Activated CD8-positive, alpha-beta memory T cell treated with anti-CD3 and anti-CD28 coated beads, Interleukin-2, amount 50 U/mL, for 4 hours (primary cell): Measurements from ENCODE around the gene KCNG4.

Source experiments
- DNase-seq: peaks from one replicate; pipeline ENCODE4 v3.0.0-alpha.2; 2020

KCNG4 gene, protein sequence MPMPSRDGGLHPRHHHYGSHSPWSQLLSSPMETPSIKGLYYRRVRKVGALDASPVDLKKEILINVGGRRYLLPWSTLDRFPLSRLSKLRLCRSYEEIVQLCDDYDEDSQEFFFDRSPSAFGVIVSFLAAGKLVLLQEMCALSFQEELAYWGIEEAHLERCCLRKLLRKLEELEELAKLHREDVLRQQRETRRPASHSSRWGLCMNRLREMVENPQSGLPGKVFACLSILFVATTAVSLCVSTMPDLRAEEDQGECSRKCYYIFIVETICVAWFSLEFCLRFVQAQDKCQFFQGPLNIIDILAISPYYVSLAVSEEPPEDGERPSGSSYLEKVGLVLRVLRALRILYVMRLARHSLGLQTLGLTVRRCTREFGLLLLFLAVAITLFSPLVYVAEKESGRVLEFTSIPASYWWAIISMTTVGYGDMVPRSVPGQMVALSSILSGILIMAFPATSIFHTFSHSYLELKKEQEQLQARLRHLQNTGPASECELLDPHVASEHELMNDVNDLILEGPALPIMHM

DNA sequence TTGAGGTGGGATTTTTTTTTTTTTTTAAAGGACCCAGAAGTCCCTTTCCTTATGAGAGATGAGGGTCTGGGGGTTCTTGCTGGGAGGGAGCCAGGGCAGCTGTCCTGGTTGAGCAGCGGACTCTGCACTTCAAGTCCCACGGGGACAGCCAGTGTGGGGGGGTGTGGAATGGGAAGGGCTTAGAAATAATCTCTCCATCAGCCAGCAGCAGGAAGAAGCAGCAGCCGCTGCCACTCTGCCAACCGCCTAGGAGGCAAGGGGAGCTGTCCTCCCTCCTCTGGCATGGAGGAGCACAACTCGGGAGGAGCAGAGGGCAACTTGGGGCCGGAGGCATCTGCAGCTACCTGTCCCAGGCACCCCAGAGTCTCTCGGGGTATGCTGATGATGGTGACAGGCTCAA lies at the start of gene KCNG4:
Gene KCNG4, minus strand, starts transcription at position 104 of the 400 bp plus-strand sequence. CDS start 2,527 bp downstream, outside the sequence.
- DNase-seq = no peak

DNA sequence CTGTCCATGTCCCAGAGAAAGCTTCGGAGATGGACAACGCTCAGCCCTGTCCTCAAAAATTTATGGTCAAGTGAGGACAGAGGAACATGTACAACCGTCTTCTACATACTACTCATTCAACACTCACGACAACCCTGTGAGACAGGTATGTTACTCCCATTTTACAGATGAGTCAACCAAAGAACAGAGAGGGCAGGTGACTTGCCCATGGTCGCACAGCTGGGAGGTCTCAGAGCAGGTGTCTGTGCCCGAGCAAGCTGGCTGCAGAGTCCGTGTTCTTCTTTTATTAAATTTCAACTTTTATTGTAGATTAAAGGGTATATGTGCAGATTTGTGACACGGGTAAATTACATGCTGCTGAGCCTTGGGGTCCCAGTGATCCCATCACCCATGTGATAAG lies 49.1 kb upstream of the KCNG4 start:
- no peak for DNase-seq

DNA sequence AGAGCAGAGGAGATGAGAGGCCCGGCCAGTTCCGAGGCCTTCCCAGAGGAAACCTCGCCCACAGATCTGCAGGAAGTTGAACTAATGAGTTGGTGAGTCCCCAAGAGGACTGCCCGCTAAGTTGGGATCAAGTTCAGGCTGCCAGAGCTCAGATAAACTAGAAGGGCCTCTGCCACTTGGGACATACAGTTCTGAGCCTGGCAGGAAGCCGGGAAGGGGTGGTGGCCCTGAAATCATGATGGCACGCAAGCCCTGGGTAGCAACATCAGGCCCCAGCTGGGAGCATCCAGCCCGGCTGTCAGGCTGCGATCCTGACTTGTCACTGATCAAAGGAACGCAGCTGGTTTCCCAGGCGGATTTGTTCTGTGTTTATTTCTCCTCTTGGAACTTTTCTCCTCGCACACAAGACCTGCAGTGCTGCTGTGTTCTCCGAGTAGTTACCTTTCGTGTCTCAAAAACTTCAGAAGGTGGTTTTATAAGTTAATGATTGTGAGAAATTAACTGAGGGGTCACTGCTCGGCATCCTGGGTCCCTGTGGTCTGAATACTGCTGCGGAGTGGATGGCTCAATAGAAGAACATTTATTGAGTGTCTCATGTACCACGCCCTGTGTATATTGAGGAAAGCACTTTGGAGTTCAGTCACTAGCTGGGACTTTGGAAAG lies 46.9 kb upstream of the KCNG4 start:
- no peak for DNase-seq

DNA sequence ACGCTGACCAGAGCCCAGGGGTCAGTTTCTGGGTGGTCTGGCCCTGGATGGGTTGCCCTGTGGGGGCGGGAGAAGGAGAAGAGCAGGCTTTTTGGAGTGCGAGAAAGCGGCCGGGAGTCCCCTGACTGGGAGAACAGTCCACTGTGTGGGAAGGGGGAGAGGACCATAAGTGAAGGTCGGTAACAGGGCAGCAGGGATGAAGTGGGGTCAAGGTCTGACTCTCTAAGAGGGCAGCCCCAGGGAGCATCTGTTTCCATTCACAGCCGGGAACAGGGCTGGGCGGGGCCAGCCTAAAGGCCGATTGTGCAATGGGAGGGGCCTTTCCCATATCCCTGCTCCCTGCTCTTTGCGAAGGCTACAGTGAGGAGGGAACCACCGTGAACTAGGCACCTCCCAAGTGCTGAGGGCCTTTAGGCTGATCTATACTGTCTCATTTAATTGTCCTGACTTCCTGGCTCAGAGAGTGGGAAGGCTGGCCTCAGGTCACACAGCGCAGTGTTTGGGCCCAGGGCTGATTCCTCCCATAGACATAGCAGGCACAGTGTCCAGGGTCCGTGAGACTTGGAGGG lies 44.4 kb upstream of the KCNG4 start:
- DNase-seq = no peak

DNA sequence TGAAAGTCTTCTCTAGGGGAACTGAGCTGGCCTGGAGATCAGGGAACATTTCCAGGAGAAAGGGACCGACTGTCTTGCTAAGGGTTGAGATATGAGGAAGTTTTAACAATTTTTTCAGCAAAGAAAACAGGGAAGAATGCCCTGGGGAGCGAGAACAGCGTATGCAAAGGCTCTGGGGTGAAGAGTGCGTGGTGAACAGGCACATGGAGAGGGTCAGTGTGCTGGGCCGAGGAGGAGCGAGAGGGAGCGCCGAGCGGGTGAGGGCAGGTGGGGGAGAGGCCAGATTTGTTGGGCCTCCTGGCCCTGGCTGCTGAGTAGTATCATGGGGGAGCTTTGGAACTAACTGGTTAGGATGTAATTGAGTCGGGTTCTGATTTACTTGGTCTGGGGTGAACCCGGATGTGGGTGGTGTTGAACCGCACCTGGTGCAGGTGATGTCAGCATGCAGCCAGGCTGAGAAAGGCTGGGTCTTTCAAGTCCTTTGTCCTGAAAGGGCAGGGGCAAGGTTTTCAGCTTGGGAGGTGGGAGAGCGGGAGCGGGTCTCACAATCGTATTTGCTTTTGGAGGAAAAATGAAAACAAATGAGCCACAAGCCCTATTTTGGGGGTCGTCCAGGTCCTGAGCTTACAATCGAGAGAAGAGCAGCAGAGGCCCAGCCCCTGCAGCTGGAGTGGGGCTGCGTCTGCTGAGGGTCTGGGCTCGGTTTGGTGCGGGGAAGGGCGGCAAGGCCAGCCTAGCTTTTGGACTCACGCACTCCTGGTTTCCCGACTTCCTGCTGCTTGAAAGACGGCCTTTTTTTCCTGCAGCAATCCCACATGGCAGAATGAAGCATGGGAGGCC lies 43.7 kb upstream of the KCNG4 start:
- DNase-seq = no peak

DNA sequence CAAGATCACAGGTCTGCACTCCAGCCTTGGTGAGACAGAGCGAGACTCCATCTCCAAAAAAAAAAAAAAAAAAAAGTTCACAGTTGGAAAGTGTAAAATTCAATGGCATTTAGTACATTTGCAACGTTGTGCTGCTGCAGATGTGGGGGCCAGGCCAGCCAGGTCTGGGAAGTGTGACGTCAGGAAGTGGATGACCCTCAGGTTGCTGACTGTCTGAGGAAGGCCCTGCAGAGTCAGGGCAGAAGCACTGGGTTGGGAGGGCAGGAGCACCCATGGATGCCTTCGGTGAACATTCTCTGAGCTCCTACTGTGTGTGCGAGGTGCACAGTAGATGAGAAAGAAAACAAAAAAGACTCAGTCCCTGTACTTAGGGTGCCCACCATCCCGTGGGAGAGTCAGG lies 42.7 kb upstream of the KCNG4 start:
- no peak for DNase-seq

DNA sequence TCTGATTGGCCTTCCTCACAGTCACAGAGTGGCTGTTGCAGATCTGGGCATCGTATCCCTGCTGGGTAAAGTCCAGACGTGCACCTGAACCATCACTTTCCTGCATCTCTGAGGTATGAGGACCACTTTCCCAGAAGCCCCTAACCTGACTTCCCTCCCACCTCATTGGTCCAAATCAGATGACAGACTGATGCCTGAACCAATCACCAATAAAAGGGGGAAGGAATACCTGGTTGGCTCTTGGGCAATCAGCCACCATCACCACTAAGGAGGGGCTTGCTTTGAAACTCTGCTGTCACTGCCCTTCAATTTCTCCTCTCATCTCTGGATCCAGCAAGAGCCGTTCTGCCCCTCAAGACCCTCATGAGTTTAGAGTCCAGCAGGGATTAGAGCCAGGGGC lies 41.3 kb upstream of the KCNG4 start:
- no peak for DNase-seq

DNA sequence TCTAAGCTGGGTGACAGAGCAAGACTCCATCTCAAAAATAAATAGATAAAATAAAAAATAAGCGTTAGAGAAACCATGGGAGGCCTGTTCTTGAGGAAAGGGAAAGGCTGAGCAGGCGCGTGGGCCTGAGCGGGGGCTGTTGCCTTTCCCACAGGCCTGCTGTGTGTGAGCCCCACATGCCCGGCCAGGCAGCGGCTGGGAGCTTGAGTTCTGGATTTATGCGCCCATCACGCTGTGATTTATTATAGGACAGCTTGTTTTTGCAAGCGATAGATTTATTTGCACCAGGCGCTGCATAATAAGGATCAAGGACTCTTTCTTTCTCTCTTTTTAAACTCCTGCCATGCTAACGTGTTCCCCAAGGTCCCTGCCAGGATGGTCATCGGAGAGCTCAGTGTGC lies 40.1 kb upstream of the KCNG4 start:
- DNase-seq = no peak

DNA sequence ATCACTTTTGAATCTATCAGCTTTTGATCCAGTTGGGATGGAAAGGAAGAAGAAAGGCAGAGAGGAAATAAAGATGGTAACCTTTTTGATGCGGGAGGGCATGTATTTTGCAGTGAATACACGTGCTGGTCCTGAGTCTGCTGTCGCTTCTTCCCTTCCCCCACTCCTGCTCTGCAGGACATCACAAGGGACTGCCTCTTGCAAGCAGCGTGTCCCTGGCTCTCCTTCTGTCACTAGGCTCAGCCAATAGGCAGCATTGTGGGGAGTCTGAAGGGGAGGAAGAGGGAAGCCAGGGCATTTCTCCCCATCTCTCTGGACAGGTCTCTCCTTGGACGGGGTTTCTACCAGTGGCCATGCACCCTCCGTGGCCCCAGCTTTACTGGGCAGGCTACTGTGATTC lies 39.2 kb upstream of the KCNG4 start:
- DNase-seq = no peak

DNA sequence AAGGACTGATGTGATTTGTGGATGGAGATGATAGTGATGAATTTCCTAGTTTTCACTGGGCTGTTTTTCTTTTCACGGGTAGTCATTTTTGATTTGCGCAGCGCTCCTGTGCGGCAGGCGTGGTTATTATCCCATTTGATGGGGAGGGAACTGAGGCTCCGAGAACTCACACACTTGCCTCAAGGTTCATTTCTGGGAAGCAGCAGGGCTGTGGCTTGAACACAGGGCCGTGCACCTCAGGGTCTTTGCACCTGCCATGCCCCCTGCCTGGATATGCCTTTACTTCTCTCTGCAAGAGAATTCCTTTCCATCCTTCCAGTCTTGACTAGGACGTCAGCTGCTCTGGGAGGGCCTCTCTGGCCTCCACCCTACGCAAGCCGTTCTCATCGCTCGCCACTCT lies 38.5 kb upstream of the KCNG4 start:
- no peak for DNase-seq

DNA sequence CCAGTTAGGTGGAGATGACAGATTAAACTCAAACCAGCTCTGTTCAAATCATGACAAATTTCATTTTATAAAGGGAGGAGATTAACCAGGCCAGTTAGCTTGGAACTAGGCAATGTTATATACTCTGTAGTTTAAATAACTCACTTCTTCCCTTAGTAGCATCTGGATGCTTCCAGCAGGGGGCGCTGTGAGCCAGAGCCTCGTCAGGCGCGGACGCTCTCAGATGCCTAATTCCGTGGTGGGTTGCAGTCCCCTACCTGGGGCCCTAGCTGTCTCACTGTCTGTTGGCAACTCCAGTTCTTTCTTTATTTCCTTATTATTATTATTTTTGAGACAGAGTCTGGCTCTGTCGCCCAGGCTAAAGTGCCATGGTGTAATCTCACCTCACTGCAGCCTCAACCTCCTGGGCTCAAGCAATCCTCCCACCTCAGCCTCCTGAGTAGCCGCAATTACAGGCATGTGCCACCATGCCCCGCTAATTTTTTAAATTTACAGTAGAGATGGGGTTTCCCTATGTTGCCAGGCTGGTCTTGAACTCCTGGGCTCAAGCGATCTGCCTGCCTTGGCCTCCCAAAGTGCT lies 37.5 kb upstream of the KCNG4 start:
- DNase-seq = peak; percentile 70

DNA sequence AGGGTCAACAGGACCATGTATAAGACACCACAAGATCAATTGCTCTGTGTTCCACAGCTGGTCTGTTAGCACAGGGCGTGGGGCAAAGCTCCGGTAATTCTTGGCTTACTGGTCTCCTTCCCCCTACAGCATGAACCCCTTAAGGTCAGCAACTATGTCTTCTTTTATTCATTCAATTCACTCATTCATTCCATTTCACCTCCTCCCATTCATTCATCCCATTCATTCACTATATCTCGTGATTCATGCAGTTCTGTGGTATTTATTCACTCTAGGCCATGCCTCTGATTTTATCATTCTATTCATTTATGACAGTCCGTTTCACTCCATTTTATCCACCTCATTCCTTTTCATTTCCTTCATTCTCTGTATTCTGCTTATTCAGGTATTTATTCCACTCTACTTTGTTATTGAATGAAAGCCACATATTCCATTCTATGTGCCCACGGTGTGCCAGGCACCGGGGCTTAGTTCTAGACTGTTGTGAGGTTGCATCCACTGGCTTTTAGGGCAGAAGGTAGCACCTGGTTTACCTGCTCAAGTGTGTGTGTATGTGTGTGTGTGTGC lies 35.9 kb upstream of the KCNG4 start:
- no peak for DNase-seq

DNA sequence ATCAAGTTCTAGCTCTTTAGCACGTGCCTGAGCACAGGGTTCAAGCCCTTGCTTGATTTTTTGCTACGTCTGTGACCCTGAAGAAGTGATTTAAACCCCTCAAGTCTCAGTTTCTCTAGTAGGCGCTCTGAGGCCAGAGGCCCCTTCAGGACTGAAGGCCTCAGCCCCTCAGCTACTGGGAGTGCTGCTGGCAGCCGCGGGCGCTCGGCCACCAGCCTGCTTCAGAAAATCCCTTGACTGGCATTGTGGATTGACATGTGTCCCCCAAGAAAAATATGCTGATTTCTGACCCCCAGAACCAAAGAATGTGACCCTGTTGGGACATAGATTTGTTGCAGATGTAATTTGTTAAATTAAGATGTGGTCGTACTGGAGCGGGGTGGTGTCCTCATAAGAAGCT lies 34.7 kb upstream of the KCNG4 start:
- DNase-seq = no peak

DNA sequence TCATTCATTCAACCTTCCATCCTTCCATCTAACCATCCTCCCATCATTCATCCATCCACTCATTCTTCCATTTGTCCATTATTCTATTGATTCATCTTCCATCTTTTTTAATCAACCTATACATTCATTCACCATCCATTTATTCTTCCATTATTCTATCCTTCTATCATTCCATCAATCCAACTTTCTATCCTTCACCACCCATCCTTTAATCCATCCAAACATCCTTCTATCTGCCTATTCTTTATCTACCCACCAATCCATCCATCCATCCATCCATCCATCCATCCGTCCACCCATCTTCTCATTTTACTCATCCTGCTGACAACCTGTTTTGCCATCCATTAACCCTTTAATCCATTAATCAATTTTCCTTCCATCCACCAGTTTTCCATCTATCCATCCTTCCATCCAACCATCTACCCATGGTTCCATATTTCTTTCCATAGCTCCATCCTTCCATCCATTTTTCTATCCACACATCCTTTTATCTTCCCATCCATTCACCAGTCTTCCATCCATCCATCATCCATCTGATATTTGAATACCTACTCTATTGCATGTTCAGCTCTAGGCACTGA lies 33.0 kb upstream of the KCNG4 start:
- no peak for DNase-seq

DNA sequence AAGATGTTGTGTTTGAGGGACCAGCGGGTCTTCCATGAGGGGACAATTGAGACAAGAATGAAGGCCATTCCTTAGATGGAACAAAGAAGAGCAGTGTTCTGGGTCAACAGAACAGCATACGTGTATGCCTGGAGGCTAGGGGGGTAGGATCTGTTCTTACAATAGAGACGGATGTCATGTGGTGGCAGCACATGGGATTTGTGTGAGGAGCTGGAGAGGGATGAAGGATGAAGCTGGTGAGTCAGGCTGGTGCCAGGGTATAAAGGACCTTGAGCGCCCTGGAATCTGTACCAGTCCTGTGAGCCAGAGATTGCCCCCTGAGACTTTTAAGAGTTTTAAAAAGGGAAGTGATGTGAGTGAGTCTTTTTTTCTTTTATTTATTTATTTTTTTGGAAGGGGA lies 32.1 kb upstream of the KCNG4 start:
- no peak for DNase-seq

DNA sequence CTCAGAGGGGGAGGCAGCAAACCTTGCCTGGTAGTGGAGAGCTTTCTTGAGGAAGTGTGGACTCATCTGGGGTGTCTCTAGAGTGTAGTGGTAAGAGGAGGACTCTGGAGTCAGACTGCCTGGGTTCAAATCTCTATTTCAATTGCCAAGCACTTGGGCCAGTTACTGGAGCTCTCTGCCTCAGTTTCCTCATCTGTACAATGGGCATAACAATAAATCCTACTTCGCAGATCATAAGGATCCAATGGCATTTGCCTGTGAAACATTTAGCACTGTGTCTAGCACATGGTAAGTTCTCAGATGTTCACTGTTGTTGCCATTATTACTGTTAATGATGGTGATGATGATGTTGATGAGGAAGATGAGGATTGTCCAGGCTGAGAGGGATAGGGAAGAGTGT lies 31.2 kb upstream of the KCNG4 start:
- no peak for DNase-seq

DNA sequence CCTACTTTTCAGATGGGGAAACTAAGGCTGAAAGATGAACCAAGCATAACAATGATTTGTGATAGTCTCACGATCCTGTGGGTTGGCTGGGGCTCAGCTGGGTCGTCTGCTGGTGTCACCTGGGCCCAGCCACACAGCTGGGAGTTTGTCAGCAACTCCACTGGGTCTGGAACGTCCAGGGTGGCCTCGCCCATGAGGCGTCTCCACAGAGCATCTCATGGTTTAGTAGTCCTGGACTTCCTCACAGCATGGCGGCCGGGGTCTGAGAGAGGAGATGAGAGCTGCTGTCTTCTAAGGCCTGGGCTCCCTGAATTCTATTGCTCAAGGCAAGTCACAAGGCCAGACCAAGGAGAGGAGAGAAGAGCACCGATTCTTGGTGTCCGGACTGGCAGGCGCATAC lies 30.7 kb upstream of the KCNG4 start:
- no peak for DNase-seq

DNA sequence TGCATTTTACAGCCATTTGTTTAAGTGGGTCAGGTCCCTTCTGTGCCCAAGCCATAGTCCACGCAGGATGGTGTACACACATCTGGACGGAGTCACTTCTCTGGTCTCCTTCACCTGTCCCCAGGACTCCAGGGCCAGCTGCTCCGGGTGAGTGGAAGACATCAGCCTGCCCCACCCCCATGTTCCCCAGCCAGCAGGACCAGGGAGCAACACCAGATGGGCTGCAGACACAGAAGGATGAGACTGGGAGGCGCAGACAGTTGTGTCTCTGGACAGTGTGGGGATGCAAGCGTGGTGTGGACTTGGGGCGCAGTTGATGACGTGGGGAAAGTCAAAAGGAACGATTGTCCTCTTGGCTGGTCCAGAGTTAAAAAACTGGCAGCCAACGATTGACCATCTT lies 30.3 kb upstream of the KCNG4 start:
- DNase-seq = no peak

DNA sequence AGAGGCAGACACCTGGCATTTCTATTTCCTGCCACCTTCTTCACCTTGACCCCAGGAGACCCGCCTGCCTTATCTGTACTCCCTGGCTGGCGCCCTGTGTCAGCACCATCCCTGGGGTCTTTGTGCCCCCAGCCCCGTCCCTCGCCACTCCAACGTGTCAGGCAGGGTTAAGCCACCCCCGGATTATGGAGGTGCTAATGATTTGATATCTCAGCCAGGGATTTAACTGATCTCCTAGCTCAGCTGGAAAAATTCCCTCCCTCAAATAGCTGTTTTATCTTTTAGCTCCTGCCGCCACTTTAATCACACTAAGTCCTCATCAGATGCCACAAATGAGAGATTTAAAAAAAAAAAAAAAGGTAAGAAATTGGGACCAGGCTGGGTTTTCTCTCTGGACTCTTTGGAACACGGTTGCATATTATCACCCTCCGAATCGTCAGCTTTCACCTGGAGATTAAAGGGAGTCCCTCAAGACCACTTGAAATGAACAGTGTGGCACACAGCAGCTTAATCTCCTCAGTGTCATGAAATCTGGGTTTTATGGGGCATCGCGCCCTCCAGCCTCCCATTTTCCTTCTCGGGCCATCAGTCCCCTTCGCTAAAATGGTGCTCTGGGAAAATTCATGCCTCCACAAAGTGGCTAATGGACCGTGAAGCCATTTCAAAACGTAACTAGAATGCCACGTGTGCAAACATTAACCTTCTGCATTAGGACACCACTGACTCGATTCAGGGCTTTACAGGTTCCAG lies 28.7 kb upstream of the KCNG4 start:
- DNase-seq = no peak

DNA sequence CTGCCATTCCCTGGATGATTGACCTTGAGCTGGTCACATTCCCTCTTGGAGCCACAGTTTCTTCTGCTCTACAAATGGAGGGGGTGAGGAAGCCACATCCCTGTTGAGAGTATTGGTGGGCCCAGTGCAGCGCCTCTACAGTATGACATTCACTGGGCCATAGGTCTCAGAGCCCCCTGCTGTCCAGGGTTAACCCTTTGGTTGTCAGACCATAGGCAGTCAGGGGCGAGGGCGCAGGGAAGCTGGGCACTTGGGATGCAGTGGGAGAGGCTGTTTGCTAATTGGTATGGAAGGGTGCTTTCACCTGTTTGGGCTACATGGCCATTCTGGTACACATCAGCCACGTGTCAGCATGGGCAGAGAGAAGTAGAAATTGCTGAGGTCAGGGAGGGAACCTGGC lies 27.6 kb upstream of the KCNG4 start:
- DNase-seq = no peak

DNA sequence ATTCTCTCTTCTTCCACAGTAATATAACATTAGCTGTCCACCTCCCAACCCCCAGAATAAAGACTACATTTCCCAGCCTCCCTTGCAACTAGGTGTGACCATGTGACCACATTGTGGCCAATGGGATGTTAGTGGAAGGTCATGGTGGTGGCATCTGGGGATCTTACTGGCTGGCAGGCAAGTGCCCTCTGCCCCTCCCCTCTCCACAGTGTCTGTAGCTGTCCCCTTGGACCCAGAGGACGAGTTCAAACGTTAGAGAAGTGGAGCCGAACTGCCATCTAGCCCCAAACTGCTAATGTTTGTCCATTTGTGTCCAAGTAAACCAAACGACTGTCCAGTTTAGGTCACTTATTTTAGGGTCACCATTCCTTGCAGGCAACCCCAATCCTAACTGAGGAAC lies 26.6 kb upstream of the KCNG4 start:
- DNase-seq = no peak
